Activated CD4-positive, alpha-beta T cell treated with anti-CD3 and anti-CD28 coated beads, Interleukin-10, Interleukin-2, amounts not matched to agents 100 ng/mL and 50 ng/mL, durations not matched to agents 16 hours and 8 hours (primary cell): Measurements from ENCODE around the gene PDE3B.
"Not testable (repeated sequence)": the region's sequence is repeated elsewhere in the genome, so short reads cannot be mapped to it uniquely, and the experiment has no call there.

Source experiments
- DNase-seq: peaks from one replicate; pipeline ENCODE4 v3.0.0-alpha.2; 2020

The PDE3B gene

DNA sequence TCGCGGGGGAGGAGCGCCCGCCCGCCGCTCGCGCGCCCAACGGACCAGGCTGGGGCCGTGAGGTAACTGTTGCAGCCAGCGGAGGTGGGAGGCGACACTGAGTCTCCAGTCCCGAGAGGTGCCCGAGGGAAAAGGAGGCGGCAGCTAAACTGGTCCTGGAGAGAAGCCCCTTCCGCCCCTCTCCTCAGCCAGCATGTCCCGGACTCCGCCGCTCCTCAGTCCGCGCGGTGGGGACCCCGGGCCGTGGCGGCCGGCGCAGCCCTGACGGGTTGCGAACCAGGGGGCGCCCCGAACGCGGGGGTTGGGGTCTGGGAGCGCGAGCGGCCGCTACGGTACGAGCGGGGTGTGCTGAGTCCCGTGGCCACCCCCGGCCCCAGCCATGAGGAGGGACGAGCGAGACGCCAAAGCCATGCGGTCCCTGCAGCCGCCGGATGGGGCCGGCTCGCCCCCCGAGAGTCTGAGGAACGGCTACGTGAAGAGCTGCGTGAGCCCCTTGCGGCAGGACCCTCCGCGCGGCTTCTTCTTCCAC, at the start of gene PDE3B:
Gene PDE3B, plus strand, starts transcription at position 108 of the 529 bp plus-strand sequence. Its CDS starts 272 bp downstream, at position 380.
- peak; percentile 88 for DNase-seq

DNA sequence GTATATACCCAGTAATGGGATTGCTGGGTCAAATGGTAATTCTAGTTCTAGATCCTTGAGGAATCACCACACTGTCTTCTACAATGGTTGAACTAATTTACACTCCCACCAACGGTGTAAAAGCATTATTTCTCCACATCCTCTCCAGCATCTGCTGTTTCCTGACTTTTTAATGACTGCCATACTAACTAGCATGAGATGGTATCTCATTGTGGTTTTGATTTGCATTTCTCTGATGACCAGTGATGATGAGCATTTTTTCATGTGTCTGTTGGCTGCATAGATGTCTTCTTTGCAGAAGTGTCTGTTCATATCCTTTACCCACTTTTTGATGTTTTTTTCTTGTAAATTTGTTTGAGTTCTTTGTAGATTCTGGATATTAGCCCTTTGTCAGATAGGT, 48.3 kb upstream of the PDE3B start:
- not testable (repeated sequence) for DNase-seq

GRCh38 chr11:14607713-14608112, 35.9 kb upstream of the PDE3B start:
- no peak for DNase-seq

DNA sequence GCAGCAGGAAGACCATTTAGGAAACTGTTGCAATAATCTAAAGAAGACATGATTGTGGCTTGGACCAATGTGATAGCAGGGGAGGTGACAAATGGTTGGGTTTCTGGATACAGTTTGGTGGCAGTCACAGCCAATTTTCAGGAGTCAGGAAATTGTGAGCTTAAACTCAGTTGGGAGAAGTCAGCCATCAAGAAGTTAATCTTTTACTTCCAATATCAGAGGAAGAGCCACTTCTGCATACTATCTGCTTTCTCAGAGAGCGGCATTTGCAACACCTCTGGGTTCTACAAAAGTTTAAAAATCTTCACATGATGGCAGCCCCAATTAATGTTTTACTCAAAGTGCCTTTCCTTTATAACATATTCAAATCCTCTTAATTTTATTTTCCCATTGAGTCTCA, 33.7 kb upstream of the PDE3B start:
- DNase-seq: no peak

- peak; percentile 68 for DNase-seq
Observed at GRCh38 chr11:14611939-14612338, 31.7 kb upstream of the PDE3B start.

DNA sequence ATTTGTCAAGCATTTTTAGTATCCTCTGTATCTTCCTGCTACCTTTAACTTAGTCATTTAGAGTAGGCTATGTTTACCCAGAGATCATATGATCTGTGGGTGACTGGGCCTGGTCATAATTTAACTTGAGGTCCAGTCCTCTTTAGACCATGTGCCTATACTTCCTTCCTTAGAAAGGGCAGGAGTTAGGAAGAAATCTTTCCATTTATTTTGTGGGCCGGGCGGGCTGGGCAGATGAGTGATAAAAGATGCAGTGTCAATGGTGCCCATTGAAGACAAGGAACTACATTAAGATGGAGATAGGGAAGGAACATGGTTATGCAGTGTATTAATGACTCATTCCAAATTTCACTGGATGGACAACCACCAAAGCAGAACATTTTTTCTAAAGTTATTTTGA, 30.9 kb upstream of the PDE3B start:
- no peak for DNase-seq

DNA sequence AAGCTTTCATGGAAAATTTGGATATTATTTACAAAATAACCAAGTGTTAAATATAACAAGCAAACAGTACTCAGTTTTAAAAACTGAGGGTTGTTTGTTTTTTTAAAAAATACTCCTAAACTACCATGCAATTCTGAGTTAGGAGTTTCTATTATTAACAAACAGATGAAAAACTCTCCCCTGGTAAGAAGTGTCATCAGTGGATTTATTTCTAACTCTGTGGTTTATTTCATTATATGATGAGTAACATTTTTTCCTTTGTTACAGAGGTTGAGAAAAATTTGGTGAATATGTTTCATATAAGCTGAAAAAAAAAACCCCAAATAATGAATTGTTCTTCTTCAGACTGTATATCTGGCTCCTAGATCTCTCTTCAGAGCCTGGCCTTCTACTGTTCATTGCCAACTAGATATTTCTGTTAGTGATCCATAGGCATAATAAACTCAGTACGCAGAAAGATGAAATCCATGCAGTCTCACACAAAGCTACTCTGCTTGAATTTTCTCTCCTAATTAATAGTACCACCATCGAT, 29.4 kb upstream of the PDE3B start:
- DNase-seq: no peak

DNA sequence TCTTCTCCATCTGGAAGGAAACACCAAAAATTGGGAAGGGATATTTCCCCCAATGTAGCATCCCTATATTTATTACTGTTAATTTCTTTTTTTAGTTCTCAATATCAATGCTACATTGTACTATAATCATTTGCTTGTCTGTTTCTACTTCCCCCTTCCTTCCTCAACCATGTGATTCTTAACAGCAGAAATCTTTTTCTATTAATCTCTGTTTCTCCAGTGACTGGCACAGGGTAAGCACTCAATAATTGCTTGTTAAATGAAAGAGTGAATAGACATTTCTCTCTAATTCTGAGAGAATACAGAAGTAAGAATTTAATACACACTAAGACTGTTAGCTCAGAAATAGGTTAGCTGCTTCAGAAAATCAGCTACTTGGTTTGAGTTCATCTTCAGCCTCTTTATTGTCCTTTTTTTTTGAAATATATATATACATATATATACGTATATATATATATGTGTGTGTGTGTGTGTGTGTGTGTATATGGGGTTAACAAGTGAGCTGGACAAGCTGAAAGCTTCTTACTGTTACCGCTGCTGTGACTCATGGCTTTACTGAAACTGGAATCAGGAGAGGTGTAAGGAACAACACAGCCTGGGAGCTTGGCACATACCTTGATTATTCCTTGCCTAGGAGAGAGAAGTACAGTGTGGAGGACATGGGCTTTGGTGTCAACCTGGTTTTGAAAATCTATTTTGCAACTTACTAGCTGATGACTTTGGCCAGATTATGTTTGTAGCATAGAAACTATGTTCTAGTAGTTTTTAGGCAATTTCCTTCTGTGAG, 26.2 kb upstream of the PDE3B start:
- no peak for DNase-seq

- DNase-seq: no peak
Observed at GRCh38 chr11:14618060-14618459, 25.5 kb upstream of the PDE3B start.

GRCh38 chr11:14619603-14620531, 23.7 kb upstream of the PDE3B start:
- DNase-seq: no peak

DNA sequence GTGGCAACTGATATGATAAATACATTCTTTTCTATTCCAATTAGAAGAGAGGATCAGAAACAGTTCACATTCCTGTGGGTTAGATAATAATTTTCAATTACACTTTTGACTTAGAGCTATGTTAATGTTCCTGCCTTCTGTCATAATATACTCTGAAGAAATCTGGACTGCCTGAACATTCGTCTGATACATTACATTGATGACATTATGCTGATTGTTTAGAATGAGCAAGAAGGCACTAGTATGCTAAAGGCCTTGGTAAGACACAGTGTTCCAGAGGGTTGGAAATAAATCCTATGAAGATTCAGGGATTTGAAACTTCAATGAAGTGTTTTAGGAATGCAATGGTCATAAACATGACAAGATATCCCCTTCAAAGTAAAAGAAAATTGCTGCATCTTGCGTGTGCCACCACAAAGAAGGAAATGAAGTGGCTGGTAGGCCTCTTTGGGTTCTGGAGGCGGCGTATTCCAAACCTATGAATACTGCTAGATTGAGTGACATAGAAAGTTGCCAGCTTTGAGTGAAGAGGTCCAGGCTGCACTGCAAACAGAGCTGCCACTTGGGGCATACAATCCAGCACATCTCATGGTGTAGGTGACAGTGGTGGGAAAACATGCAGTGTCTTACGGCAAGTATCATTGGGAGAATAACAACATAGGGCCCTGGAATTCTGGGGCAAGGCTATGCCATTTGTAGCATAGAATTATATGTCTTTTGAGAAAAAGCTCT, 21.2 kb upstream of the PDE3B start:
- no peak for DNase-seq

DNA sequence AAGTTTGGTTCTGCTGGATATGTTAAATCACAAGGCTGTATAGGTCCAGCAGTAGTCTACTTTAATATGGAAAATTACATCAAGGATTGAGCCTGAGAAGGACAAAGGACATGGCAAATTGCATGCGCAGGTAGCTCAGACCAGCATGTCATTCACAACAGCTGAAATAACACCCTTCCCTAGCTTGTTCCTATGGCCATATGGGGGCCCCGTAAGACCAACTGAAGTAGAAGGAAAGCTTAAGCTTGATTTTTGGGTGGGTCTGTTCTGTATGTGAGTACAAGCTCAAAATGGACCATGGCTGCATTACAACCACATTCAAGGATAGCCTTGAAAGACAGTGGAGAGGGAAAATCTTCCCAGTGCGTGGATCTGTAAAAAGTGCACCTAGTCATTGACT, 20.6 kb upstream of the PDE3B start:
- no peak for DNase-seq

GRCh38 chr11:14625586-14626205, 17.9 kb upstream of the PDE3B start:
- DNase-seq: no peak

- DNase-seq: no peak
Observed at GRCh38 chr11:14626650-14627049, 17.0 kb upstream of the PDE3B start.

DNA sequence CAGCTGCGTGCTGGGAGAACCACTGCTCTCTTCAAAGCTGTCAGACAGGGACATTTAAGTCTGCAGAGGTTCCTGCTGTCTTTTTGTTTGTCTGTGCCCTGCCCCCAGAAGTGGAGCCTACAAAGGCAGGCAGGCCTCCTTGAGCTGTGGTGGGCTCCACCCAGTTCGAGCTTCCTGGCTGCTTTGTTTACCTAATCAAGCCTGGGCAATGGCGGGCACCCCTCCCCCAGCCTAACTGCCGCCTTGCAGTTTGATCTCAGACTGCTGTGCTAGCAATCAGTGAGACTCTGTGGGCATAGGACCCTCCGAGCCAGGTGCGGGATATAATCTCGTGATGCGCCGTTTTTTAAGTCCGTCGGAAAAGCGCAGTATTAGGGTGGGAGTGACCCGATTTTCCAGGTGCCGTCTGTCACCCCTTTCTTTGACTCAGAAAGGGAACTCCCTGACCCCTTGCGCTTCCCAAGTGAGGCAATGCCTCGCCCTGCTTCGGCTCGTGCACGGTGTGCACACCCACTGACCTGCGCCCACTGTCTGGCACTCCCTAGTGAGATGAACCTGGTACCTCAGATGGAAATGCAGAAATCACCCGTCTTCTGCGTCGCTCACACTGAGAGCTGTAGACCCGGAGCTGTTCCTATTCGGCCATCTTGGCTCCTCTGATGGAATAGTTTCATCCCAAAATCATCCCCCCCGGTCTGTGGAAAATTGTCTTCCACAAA, 9.9 kb upstream of the PDE3B start:
- DNase-seq: not testable (repeated sequence)

DNA sequence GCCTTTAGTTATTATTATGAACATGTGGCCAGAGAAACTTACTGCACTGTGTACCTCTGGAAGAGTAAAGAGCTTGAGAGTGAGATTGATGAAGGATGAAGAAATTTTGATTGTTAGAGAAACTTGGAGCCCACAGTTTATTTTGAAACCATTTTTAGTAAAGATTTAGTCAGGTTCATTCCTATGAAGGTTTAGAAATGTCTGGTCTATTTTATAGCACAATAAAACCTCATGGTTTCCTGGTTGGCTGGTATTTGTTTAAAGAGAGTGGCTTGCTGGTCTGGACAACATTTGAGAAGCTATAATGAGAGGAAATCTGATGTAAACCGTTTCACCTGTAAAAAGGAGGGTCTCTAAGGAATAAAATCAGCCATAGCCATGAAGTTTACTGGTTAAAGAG, 8.8 kb upstream of the PDE3B start:
- no peak for DNase-seq

DNA sequence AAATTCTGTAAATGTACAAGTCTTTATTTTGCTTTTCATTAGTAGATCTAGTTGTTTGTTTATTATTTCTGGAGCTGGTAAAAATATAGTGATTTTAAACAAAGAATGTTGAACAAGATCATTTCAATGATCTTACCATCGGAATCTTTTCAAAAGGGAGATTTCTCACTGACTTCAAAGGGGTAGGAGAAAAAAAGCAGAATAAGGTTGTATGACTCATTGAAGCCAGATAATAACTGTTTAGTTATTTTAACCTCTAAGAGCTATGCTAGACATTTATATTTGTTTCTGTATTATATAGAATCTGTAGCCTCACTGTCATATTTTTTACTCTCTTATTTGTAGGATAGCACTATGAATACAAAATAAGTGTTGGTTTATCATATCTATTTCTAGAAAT, 8.1 kb upstream of the PDE3B start:
- no peak for DNase-seq

GRCh38 chr11:14636119-14636518, 7.5 kb upstream of the PDE3B start:
- DNase-seq: no peak

DNA sequence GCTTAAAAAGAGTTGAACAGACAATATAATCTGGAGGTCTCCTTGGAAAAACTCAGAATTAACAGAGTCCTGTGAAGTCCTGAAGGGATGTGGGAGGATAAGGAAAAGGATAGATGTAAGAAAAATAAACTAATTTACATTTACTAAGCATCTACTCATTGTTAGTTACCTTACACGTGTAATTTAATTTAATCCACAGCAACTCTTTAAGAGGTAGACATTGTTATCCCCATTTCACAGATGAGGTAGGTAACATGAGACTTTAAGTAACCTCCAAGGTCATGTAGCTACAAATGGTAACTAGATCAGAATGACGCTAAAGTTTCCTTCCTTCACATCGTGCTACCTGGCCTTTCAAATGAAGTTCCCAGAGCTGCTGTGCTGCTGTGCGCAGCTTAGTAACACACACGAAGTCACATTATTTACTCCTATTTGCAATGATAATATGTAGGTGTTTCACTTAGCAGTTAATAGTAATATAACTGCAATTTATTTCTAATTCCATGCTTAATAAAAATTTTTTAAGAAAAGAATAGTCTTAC, 5.7 kb upstream of the PDE3B start:
- no peak for DNase-seq

DNA sequence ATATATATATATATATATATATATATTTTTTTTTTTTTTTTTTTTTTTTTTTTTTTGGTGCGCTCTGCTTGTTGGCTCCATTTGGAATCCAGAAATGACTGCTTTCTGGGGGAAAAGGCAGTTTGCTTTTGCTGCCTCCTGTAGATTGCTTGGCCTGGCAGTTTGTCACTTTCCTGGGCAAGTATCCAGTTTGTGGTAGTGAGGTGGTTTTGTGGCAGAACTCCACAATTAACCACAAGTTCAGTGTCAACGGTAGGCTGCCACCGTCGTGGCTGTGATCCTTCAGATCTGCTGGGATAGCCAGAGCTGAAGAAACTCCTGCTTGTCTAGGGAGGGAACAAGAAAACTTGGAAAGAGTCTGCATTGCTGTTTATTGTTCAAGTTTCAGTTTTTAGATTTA, 5.0 kb upstream of the PDE3B start:
- no peak for DNase-seq

DNA sequence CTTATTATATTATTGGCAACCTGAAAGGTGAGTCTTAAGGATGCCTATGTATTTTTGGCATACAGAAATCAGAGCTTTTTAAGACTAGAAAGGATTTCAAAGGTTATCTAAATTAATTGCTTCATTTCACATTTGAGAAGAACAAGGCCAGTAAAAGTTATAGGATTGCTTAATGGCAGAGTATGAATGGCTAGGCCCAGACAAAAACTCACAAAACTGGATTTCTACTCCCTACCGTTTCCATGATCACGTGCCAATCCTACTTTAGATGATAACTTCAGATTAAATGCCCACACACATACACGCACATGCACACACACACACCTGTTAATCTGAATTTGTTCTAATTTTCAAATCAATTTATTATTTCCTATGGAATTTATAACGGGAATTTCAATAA, 1.8 kb upstream of the PDE3B start:
- no peak for DNase-seq
